HepG2 (cell line): ENCODE measurements around the gene TTBK1. TPM values are rescaled to one million over a fixed set of nuclear protein-coding genes. Genes with fewer than 3 reads are reported as not detected.

ENCODE experiments used
- CCAR2 ChIP-seq: fragments of 200-400 bp; formaldehyde crosslinking; optimal IDR thresholded peaks from 2 replicates; pipeline ENCODE3; 2018; ENCODE audit warnings: low read depth, mild to moderate bottlenecking, low read length, moderate library complexity
- HNRNPL ChIP-seq: fragments of 200-400 bp; formaldehyde crosslinking; IDR thresholded peaks from 2 replicates; pipeline ENCODE4 v1.6.1; 2017; ENCODE audit warnings: mild to moderate bottlenecking, low read depth, low read length
- MBNL3 ChIP-seq: fragments of 250-450 bp; sonication (Bioruptor Pico); conservative IDR thresholded peaks from 2 replicates; pipeline ENCODE4 v1.8.0; 2022; ENCODE audit warnings: mild to moderate bottlenecking, inconsistent platforms
- MIER3 ChIP-seq: IDR thresholded peaks from 2 replicates; pipeline ENCODE4 v1.6.1; 2016; ENCODE audit warnings: missing compliant biosample characterization, borderline replicate concordance
- MIXL1 ChIP-seq: IDR thresholded peaks from 2 replicates; pipeline ENCODE4 v1.6.1; 2016
- MXD1 ChIP-seq: sonication (generic); formaldehyde crosslinking; IDR thresholded peaks from 2 replicates; pipeline ENCODE4 v1.4.0; 2020; ENCODE audit warnings: mild to moderate bottlenecking, missing genetic modification reagents
- PHB2 ChIP-seq: fragments of 450-650 bp; IDR thresholded peaks from 2 replicates; pipeline ENCODE4 v1.6.1; 2018; ENCODE audit not compliant: partially characterized antibody
- POLR2G ChIP-seq: fragments of 200-400 bp; formaldehyde crosslinking; IDR thresholded peaks from 2 replicates; pipeline ENCODE4 v1.6.1; 2018; ENCODE audit warnings: mild to moderate bottlenecking, low read depth, low read length, moderate library complexity
- PPARG ChIP-seq: conservative IDR thresholded peaks from 2 replicates; pipeline ENCODE4 v1.6.1; 2016; ENCODE audit warnings: missing biosample characterization, missing genetic modification reagents
- SIN3B ChIP-seq: fragments of 150-350 bp; IDR thresholded peaks from 2 replicates; pipeline ENCODE4 v1.6.1; 2014; ENCODE audit warnings: low read length
- SMYD3 ChIP-seq: sonication (generic); formaldehyde crosslinking; IDR thresholded peaks from 2 replicates; pipeline ENCODE4 v1.8.1; 2023; ENCODE audit warnings: mild to moderate bottlenecking, missing genetic modification reagents
- SOX13 ChIP-seq, 3 experiments: fragments of 450-650 bp in 1 of 3; sonication (generic) in 1 of 3; formaldehyde crosslinking in 1 of 3; IDR thresholded peaks in 2 of 3; conservative IDR thresholded peaks in 1 of 3; 2 replicates each; pipeline versions ENCODE4 v1.5.0 to v1.6.1; 2016 to 2020; ENCODE audit warnings: antibody characterized with exemption in 1 of 3, mild to moderate bottlenecking in 1 of 3, missing compliant biosample characterization in 1 of 3, missing genetic modification reagents in 1 of 3, moderate library complexity in 1 of 3
- TEAD3 ChIP-seq: optimal IDR thresholded peaks from 2 replicates; pipeline ENCODE3; 2016; ENCODE audit warnings: borderline replicate concordance
- U2AF1 ChIP-seq: fragments of 200-400 bp; formaldehyde crosslinking; optimal IDR thresholded peaks from 2 replicates; pipeline ENCODE3; 2017; ENCODE audit warnings: mild to moderate bottlenecking, low read depth, low read length
- ZBTB25 ChIP-seq: IDR thresholded peaks from 2 replicates; pipeline ENCODE4 v1.6.1; 2018; ENCODE audit warnings: missing genetic modification reagents
- ZBTB38 ChIP-seq: sonication (generic); formaldehyde crosslinking; IDR thresholded peaks from 2 replicates; pipeline ENCODE4 v1.5.1; 2020; ENCODE audit warnings: mild to moderate bottlenecking, missing genetic modification reagents
- ZNF20 ChIP-seq: sonication (generic); formaldehyde crosslinking; IDR thresholded peaks from 2 replicates; pipeline ENCODE4 v1.4.0; 2020; ENCODE audit warnings: mild to moderate bottlenecking, moderate library complexity, missing genetic modification reagents
- ZNF234 ChIP-seq: sonication (generic); formaldehyde crosslinking; conservative IDR thresholded peaks from 2 replicates; pipeline ENCODE4 v1.5.1; 2020; ENCODE audit warnings: mild to moderate bottlenecking, missing genetic modification reagents
- ZNF275 ChIP-seq: sonication (generic); formaldehyde crosslinking; IDR thresholded peaks from 2 replicates; pipeline ENCODE4 v1.8.0; 2022; ENCODE audit warnings: missing genetic modification reagents, mild to moderate bottlenecking, inconsistent platforms, borderline replicate concordance
- ZNF616 ChIP-seq: sonication (generic); formaldehyde crosslinking; IDR thresholded peaks from 2 replicates; pipeline ENCODE4 v1.5.0; 2020; ENCODE audit warnings: low read depth, mild to moderate bottlenecking, missing genetic modification reagents
- ZNF7 ChIP-seq: IDR thresholded peaks from 2 replicates; pipeline ENCODE4 v1.6.1; 2016; ENCODE audit warnings: missing biosample characterization, missing genetic modification reagents
- ZNF720 ChIP-seq: sonication (generic); formaldehyde crosslinking; IDR thresholded peaks from 2 replicates; pipeline ENCODE4 v1.4.0; 2020; ENCODE audit warnings: missing genetic modification reagents
- polyA plus RNA-seq, 8 experiments: library from polyadenylated mRNA; depleted of rRNA in 3 of 8; stranded (reverse) in 7 of 8; unstranded in 1 of 8; fragments of >200 nt; fragmentation: Illumina TruSeq in 4 of 8; extraction: Trizol in 4 of 8; gene quantifications; 2 replicates each; pipeline versions ENCODE4 v1.2.1 to v1.2.3, GENCODE V29; 2011 to 2016; ENCODE audit warnings: low read depth in 4 of 8, missing spikeins in 1 of 8, mixed read lengths in 1 of 8; ENCODE audit not compliant: insufficient read depth in 1 of 8
- total RNA-seq, 5 experiments: library from RNA; depleted of rRNA; stranded (reverse); fragments of >200 nt; fragmentation: Illumina TruSeq; extraction: Trizol; gene quantifications; 2 replicates each; pipeline ENCODE4 v1.2.3, GENCODE V29; 2016; ENCODE audit warnings: low read depth in 1 of 5
- TF ChIP-seq, protein P1 (sequence below): sonication (generic); formaldehyde crosslinking; conservative IDR thresholded peaks from 2 replicates; pipeline ENCODE4 v1.4.0; 2020; ENCODE audit warnings: missing genetic modification reagents
- TF ChIP-seq, protein P2 (sequence below): sonication (generic); formaldehyde crosslinking; IDR thresholded peaks from 2 replicates; pipeline ENCODE4 v1.5.1; 2020; ENCODE audit warnings: missing genetic modification reagents, mild to moderate bottlenecking, borderline replicate concordance

Gene TTBK1
- total and polyA plus RNA-seq, 2 of the 13 experiments (the other 11 are each of a cell fraction or from before 2014, with no cell fraction given): 0.24 to 0.33 TPM

- TF ChIP-seq, protein P1, sequence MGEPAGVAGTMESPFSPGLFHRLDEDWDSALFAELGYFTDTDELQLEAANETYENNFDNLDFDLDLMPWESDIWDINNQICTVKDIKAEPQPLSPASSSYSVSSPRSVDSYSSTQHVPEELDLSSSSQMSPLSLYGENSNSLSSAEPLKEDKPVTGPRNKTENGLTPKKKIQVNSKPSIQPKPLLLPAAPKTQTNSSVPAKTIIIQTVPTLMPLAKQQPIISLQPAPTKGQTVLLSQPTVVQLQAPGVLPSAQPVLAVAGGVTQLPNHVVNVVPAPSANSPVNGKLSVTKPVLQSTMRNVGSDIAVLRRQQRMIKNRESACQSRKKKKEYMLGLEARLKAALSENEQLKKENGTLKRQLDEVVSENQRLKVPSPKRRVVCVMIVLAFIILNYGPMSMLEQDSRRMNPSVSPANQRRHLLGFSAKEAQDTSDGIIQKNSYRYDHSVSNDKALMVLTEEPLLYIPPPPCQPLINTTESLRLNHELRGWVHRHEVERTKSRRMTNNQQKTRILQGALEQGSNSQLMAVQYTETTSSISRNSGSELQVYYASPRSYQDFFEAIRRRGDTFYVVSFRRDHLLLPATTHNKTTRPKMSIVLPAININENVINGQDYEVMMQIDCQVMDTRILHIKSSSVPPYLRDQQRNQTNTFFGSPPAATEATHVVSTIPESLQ (CRISPR knock-in tag): no peak
- no peak for TF ChIP-seq MIXL1 (CRISPR knock-in tag)
- no peak for TF ChIP-seq ZNF20 (CRISPR knock-in tag)
- no peak for TF ChIP-seq ZNF616
- no peak for TF ChIP-seq ZNF720 (CRISPR knock-in tag)
- TF ChIP-seq ZBTB38 (CRISPR knock-in tag): peak; percentile 90
- no peak for TF ChIP-seq ZNF234 (CRISPR knock-in tag)
- no peak for TF ChIP-seq PHB2
- no peak for TF ChIP-seq SIN3B
- TF ChIP-seq U2AF1: no peak
- no peak; the same call in 1 of the 2 replicates for TF ChIP-seq MIER3
- TF ChIP-seq POLR2G: no peak
- no peak for TF ChIP-seq SOX13 (IDR thresholded peaks at IDR 0.05)
- TF ChIP-seq SOX13 (CRISPR knock-in tag; conservative IDR thresholded peaks at IDR 0.05 in 1 of 2, IDR thresholded peaks at IDR 0.05 in 1 of 2): no peak
- TF ChIP-seq ZNF275 (CRISPR knock-in tag): no peak; the same call in 1 of the 2 replicates
- TF ChIP-seq PPARG (CRISPR knock-in tag): peak; percentile 54; the same call in 1 of the 2 replicates
- no peak for TF ChIP-seq ZBTB25 (CRISPR knock-in tag)
- TF ChIP-seq MXD1 (CRISPR knock-in tag): peak; percentile 23; the same call in 1 of the 2 replicates
- peak; percentile 52 for TF ChIP-seq TEAD3 (CRISPR knock-in tag)
- no peak for TF ChIP-seq SMYD3 (CRISPR knock-in tag)
- peak; percentile 31; the same call in 1 of the 2 replicates for TF ChIP-seq HNRNPL
- TF ChIP-seq MBNL3: no peak
- TF ChIP-seq, protein P2, sequence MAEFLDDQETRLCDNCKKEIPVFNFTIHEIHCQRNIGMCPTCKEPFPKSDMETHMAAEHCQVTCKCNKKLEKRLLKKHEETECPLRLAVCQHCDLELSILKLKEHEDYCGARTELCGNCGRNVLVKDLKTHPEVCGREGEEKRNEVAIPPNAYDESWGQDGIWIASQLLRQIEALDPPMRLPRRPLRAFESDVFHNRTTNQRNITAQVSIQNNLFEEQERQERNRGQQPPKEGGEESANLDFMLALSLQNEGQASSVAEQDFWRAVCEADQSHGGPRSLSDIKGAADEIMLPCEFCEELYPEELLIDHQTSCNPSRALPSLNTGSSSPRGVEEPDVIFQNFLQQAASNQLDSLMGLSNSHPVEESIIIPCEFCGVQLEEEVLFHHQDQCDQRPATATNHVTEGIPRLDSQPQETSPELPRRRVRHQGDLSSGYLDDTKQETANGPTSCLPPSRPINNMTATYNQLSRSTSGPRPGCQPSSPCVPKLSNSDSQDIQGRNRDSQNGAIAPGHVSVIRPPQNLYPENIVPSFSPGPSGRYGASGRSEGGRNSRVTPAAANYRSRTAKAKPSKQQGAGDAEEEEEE (CRISPR knock-in tag): no peak
- TF ChIP-seq ZNF7 (CRISPR knock-in tag): no peak
- no peak for TF ChIP-seq CCAR2
Observed at GRCh38 chr6:43308101-43308989, 65.1 kb downstream of the TTBK1 start, which contains the start of gene CRIP3 (continued).
